ENCODE data around the gene OTOP1.

DNA sequence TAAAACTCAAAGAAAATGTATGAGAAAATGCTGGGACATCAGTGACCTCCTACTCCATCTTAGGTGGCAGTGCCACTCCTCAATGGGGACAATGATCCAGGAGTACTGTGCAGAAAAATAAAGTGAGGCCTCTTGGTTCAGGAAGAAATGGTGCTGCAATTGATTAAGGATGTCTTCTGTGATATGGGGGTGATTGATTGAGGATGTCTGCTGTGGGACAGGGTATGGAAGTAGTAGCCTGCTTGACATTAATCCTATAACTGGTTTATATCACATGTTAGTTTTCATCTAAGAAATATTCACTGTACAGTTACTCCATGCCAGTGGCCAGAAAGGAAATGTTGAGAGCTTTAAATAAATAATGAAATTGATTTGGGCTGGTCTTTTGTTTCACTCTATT is 20.5 kb downstream of the OTOP1 start:
- TF ChIP-seq, protein P1, sequence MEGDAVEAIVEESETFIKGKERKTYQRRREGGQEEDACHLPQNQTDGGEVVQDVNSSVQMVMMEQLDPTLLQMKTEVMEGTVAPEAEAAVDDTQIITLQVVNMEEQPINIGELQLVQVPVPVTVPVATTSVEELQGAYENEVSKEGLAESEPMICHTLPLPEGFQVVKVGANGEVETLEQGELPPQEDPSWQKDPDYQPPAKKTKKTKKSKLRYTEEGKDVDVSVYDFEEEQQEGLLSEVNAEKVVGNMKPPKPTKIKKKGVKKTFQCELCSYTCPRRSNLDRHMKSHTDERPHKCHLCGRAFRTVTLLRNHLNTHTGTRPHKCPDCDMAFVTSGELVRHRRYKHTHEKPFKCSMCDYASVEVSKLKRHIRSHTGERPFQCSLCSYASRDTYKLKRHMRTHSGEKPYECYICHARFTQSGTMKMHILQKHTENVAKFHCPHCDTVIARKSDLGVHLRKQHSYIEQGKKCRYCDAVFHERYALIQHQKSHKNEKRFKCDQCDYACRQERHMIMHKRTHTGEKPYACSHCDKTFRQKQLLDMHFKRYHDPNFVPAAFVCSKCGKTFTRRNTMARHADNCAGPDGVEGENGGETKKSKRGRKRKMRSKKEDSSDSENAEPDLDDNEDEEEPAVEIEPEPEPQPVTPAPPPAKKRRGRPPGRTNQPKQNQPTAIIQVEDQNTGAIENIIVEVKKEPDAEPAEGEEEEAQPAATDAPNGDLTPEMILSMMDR (IDR thresholded peaks at IDR 0.05; ENCODE audit: insufficient read depth, low read length, poor library complexity, severe bottlenecking), result no peak
- no peak for TF ChIP-seq EZH2phosphoT487 (conservative IDR thresholded peaks at IDR 0.05; ENCODE audit: low read length)

Data from SU-DHL-6 (cell line).